GM21528 (cell line): ENCODE results near the gene COL5A2.

ENCODE experiments used
- ATAC-seq: cut with Tn5 transposase; IDR thresholded peaks from one replicate; pipeline ENCODE4 v1.9.1; 2021; ENCODE audit warnings: mild to moderate bottlenecking, moderate library complexity; ENCODE audit not compliant: unreplicated experiment, low FRiP score

The COL5A2 gene

GRCh38 chr2:189013031-189013430 is 166.5 kb downstream of the COL5A2 start:
- ATAC-seq: no peak

DNA sequence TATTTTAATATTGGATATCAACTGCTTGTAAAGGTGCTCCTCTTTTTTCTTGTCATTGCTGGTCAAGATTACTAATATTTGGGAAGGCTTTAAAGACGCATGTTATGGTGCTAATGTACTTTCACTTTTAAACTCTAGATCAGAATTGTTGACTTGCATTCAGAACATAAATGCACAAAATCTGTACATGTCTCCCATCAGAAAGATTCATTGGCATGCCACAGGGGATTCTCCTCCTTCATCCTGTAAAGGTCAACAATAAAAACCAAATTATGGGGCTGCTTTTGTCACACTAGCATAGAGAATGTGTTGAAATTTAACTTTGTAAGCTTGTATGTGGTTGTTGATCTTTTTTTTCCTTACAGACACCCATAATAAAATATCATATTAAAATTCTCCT is 167.2 kb downstream of the COL5A2 start:
- ATAC-seq: no peak

DNA sequence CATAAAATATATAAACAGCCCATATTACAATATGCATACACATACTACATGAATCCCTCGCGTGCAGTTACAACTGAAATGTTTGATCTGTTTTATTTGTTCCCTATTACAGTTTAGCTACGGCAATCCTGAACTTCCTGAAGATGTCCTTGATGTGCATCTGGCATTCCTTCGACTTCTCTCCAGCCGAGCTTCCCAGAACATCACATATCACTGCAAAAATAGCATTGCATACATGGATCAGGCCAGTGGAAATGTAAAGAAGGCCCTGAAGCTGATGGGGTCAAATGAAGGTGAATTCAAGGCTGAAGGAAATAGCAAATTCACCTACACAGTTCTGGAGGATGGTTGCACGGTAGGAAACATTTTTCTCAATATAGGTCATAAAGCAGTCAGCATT is 169.0 kb downstream of the COL5A2 start:
- no peak for ATAC-seq

- ATAC-seq: no peak
These were observed 170.9 kb downstream of the COL5A2 start for GRCh38 chr2:189008555-189009262.

DNA sequence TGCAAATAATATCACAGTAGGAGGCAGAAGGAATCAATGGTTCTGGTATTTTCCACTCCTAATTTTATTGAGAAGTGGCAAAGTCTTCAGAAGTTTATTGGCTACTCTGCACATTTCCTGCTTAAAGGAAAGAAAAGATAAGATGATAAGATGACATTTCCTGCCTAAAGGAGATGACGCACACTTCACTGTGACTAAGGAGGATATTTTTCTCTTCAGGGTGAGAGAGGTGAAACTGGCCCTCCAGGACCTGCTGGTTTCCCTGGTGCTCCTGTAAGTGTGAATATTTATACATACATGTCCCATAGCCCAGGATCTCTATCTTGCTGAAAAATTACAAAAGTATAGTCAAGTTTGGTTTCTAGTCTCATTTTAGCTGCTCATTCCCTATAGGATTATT is 177.5 kb downstream of the COL5A2 start:
- no peak for ATAC-seq

DNA sequence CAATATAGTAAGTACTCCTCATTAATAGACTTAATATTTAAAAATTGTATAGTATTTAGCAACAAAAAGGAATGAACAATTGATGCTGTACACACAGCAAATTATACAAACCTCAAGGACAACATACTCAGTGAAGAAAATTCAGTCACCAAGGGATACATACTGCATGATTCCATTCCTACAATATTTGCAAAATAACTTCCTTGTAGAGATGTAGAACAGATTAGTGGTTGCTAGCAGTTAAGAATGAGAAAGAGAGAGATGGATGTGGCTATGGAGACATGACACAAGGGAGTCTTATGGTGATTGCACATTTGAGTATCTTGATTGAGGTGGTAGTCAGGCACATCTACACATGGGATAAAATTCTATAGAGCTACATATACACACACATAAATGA is 179.3 kb downstream of the COL5A2 start:
- ATAC-seq: no peak

DNA sequence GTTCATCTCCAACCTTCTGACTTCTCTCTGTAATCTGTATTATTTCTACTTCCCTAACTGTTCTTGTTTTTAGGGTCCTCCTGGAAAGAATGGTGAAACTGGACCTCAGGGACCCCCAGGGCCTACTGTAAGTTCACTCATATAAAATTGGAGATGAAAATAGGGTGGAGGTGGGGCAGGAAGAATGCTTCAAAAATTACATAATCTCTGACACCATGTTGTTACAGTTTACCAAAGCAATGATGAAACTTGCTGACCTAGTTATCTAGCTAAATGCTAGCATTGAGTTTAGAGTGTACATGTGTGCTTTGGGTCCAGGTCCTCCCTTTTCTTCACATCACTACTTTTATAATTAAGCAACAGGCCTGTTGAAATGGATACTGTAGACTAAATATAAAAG is 182.3 kb downstream of the COL5A2 start:
- no peak for ATAC-seq

DNA sequence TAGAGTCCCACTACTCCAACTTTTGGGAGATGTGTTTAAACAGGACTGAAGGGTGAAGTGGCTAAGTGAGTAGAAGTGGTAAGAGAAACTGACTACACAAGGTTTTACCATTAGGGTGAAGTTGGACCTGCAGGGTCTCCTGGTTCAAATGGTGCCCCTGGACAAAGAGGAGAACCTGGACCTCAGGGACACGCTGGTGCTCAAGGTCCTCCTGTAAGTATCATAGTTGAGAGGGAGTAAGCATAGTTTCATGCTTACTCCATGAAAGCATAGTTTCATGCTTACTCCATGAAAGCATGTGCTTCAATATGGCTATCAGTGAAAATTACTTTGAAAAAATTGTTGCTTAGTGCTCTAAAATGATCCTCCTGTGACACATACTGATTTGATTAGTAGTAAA is 186.3 kb downstream of the COL5A2 start:
- ATAC-seq: no peak

DNA sequence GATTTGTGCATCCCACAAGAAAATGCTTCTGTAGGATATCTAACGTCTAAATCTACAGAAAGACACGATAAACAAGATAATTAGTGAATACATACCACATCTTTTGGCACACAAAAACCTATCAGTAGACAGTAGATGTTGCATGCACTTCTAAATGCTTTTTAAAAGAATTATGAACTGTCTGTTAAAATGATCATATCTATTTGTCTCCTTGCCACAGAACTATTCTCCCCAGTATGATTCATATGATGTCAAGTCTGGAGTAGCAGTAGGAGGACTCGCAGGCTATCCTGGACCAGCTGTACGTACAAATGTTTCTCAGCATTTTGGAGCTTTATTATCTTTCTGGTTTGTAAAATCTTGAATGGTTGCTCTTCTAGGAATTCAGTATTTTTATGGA is 192.7 kb downstream of the COL5A2 start:
- ATAC-seq: no peak

- ATAC-seq: no peak
These were observed 194.9 kb downstream of the COL5A2 start for GRCh38 chr2:188984680-188985079.

GRCh38 chr2:188984065-188984491 is 195.5 kb downstream of the COL5A2 start:
- no peak for ATAC-seq

GRCh38 chr2:188983427-188984064 is 196.0 kb downstream of the COL5A2 start:
- no peak for ATAC-seq
